NCI-H1417 (cell line): ENCODE data around the gene GORASP2.

ENCODE experiments used
- DNase-seq, 3 experiments: peaks; one replicate each; lab custom pipeline; 2025; lab: John Stamatoyannopoulos, UW

The GORASP2 gene

DNA sequence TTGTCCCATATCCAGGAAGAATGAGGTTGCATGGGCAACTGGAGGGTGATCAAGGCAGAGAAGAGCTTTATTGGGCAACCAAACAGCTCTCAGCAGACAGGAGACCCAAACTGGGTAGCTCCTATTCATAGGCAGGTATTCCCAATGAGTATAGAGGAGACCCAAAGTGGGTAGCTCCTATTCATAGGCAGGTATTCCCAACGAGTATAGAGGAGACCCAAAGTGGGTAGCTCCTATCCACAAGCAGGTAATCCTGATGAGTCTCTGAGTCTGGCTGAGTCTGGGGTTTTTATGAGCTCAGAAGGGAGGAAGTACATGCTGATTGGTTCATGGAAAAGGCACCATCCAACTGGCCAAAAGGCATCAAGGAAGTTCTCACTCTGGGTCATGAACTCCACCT is 5.3 kb upstream of the GORASP2 start:
- no peak for DNase-seq

DNA sequence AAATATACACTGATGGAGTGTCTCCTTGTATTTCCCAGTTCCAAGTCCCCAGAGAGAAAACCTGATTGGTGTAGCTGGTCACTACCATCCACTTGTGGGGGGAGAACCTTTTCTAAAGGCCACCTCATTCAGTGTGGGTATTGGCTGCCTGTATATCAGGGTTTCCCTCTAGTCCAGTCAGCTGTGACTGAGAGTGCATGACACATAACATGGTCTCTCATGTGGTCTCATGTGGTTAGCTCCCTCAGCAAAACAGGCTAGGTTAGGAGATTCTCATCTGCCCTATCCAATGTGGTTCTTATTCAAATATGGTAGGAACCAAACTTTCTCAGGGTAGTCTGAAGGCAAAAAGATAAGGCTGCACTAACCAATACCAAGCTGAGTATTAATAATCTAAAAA is 4.1 kb upstream of the GORASP2 start:
- no peak for DNase-seq

DNA sequence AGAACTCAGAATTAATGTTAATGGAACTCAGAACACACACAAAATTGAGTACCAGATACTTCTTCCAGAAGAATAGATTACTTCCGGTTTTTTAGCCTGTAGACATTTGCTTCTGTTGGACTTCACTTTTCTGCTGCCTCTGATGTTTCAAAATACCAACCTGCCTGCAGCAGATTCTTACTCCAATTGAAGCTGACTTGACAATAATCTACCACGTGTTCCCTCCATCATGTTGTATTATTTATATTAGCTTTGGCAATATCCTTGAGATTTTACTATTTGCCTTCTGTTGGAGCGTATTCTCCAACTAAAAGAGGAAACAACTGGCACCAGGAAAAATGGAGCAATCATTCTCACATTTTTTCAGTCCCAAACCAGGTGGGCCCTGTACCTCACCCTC is 3.1 kb upstream of the GORASP2 start:
- DNase-seq, result no peak

DNA sequence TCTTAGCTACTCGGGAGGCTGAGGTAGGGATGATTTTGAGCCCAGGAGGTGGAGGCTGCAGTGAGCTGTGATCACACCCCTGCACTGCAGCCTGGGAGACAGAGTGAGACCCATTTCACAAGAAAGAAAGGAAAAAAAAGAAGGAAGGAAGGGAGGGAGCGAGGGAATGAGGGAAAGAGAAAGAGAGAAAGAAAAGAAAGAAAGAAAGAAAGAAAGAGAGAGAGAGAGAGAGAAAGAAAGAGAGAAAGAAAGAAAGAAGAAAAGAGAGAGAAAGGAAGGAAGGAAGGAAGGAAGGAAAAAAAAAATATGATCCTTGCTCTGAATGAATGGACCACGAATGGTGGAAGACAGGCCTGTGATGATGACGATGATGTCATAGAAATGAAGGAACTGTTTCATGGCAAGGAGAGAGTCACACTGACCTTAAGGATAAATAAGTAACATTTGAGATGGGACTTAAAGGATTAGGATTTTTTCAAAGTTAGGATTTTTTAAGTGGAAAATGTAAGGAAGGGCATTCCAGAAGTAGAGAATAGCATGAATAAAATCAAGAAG is 2.2 kb upstream of the GORASP2 start:
- DNase-seq, result no peak

DNA sequence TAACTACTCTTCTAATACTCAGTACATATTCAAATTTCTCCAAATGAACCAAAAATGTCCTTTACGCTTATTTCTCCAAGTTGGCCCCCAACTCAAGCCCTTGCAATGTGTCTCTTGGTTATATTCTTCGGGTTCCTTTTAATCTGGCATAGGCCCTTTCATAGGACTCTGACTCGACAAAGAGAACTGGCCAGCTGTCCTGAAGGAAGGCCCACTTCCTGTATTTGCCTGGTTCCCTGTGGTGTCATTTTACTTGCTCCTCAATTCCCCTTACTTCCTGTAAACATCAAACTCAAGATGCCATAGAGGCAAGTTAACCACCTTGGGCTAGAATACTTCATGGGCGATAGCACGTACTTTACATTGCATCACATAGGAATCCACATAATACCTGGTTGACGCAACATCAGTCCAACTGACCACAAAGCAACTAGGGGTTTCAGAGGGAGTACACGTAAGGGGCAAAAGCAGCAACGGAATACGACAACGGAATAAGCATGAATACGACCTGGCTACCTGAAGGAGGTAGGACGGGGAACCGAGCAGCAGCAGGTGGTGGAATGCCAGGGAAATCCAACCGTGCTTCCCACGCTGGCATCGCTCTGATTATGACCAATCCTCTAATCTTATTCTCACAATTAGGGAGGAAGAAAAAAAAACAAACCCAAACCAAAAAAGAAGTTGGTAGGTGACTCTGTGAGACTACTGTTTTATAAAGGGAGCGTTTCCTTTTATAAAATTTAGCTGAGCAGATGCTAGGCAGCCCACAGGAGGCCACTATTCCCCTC is 823 bp upstream of the GORASP2 start:
- DNase-seq, result peak in 1 of 3 experiments; percentile 7

DNA sequence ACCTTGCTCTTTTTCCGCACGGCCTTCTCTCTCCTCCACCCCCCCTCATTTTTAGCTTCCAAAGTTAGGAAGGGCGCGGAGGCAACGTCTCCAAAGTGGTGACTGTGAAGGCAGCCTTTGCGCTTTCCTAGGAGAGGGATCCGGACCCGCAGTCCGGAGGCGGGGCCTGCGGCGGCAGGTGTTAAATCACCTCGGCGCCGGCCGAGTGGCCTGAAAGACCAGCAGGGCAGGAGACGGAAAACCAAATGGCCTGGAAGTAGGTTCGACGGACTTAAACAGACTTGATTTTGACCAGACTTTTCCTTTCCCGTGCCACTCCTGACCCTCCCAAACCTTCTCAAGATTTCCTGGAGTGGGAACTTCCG is 615 bp downstream of the GORASP2 start:
- DNase-seq, result peak in 2 of 3 experiments; percentile 35 to 44

DNA sequence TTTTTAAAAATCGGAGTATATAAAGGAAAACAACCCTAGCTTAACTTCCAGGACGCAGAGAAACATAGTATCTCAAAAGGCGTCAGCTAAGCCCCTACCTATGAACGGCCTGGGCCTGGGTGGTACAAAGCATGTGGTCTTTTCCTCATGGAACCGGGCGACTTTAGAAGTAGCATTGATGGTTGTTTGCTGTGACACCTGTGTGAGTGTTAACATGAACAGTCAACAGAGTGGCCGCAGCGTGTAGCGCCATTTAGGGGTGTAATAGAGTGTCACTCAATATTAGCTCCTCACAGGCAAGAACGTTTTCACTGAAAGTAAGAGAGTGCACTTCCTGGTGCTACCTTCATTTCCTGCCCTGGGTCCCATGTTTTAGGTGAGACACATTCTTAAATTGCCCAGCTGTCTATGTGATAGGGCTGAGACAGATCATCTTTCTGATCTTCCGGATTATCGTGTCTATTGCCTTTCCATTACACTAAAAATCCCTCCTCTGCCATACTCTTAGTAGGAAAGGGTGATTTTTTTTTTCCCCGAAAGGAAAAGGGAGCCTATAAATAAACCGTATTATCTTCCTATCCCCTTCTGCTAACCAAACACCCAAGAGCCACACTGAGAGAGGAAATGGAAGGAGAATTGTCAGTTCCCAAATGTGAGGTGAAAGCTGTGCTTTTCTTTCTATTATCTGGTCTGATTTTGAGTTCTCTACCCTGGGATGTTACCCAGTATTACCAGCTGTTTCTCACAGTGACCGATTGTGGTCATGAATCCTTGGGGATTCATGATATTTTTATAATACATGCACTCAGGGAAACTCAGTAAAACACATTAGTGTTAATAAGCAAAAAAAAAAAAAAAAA is 1.3 kb downstream of the GORASP2 start:
- peak in 2 of 3 experiments; percentile 0 to 37 for DNase-seq

DNA sequence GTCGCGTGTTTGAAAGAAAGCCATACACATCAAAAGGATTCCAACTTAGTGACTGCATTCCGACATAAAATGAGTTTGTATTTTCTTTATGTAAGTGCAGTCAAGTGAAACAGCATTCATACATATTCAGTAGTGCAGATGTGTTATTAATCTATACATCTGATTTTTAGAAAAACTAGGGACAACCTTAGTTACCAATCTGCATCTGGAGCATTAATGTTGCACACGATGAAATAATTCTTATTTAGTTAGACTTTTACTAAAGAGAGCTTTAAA is 1.9 kb downstream of the GORASP2 start:
- no peak for DNase-seq

DNA sequence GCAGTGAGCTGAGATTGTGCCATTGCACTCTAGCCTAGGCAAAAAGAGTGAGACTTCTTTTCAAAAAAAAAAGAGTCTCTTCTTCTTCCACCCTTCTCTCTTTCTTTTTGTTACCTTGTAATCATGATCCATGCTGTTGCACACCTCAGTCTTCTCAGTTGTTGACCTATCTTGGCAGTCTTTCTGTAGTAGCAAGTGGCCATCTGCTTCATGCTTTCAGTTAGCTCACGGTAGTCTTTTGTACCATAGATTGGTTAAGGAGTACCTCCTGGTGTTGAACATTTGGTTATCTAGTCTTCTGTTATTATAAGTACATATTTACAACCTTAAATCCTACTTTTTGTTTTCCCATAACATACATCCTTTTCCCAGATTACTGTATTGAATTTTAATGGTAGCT is 3.1 kb downstream of the GORASP2 start:
- DNase-seq, result no peak

DNA sequence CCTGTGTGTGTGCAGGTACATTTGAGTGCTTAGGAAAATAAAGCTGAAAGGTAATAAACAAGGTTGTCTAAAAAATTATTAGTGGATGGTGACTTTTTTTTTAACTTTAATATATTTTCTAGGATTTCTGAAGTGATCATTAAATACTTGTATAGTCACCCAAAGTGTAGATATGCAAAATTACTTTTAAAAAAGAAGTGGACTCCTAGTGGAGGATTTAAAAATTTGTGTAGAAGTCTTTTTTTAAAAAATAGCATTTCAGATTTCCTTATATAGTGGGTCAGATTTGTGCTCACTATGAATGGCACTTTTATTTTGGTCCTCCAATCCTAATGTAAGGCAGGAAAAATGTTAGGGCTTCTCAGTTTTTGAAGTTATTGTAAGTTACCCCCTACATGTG is 3.9 kb downstream of the GORASP2 start:
- DNase-seq, result no peak

DNA sequence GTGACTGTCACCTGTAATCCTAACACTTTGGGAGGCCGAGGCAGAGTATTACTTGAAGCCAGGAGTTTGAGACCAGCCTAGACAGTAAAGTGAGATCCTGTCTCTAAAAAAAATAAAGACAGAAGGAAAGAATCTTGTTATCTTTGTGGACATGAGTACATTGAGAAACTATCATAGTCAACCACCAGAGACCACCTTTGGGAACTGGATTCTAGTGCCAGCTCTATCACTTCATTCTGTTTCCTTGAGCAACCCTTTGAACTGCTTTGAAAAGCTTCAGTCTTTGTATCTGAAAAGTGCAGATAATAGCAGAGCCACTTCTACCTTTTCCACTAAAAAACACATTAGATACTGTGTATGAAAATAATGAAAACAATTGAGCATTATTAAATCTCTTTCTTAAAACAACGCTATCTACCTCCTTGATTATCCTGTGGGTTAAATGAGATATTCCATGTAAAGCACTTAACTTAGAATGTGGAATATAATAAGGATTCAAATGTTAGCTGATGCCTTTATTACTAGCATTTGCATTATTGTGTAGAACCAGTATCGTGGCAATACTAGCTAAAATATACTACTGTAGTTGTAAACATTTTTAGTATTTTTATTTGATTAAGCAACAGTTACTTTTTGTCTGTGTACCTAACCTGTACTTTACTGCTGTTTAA is 8.8 kb downstream of the GORASP2 start:
- DNase-seq, result no peak

DNA sequence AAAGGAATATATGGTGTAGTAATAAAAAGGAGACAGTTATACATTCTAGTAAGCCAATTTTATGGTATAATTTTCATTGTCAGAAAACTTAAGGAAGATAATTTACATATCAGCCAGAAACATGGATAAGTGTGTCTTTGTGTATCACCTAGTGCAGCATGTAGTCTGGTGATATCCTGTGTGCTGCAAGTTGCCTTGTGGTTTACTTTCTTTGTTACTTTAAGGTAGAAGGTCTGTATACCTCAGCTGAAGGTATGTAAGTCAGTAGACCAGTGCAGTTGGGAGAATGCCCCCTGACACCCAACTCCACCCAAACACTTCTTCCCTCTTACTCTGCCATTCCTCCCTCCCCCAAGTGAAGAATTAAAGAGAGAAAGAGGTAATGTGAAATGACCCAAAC is 11.0 kb downstream of the GORASP2 start:
- DNase-seq, result no peak

DNA sequence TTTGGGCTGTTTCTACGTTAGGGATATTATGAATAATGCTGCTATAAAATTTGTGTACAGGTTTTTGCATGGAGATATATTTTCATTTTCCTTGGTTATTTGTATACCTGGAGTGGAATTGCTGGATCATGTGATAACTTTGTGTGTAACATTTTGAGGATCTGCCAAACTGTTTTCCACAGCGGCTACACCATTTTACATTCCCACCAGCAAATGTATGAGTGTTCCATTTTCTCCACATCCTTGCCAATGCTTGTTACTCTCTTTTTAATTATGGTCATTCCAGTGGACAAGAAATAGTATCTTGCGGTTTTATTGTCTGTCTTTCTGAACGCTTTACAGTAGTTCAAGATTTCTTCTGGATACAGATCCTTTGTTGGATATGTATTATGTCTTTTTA is 13.6 kb downstream of the GORASP2 start:
- no peak for DNase-seq

DNA sequence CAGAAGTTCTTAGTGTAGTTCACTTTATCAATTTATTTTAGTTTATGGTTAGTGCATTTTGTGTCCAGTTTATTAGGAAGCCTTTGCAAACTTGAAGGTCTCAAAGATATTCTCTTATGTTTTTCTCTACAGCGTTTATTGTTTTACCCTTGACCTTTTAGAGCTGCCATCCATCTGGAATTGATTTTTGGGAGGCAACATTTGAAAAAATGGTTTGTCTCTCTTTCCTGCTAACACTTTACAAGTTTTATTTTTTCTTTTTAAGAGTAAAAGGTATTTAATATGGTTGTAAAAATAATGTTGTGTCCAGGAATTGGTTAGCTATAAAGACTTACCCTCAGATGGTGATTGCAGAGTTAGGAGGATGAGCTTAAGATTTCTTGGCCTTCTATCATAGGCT is 14.0 kb downstream of the GORASP2 start:
- no peak for DNase-seq

DNA sequence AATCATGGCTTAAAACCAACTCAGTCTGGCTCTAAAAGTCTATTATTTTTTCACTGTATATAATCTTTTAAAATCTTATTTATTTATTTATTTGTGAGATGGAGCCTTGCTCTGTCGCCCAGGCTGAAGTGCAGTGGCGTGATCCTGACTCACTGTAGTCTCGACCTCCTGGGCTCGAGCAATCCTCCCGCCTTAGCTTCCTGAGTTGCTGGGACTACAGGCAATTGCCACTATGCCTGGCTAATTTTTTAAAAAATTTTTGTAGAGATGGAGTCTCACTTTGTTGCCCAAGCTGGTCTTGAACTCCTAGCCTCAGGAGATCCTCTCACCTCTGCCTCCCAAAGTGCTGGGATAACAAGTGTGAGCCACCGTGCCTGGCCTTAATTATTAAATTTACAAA is 14.5 kb downstream of the GORASP2 start:
- DNase-seq, result no peak

DNA sequence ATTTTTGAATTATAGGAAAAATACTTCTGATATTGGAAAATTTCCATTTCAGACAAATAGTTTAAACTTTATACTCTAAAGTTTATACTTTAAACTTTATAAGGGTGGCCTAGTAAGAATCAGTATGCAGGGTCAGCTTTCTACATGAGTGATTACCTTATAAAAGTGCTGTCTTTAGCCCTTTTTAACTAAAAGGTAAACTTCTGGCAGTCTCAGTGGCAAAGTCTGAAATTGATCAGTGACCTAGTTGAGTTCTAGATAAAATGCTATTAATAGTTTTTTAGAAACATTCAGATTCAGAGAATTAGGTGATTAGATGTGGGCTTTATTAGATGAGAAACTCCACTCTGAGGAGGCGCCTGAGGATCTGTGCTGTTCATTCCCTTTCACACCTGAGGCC is 15.5 kb downstream of the GORASP2 start:
- DNase-seq, result no peak

DNA sequence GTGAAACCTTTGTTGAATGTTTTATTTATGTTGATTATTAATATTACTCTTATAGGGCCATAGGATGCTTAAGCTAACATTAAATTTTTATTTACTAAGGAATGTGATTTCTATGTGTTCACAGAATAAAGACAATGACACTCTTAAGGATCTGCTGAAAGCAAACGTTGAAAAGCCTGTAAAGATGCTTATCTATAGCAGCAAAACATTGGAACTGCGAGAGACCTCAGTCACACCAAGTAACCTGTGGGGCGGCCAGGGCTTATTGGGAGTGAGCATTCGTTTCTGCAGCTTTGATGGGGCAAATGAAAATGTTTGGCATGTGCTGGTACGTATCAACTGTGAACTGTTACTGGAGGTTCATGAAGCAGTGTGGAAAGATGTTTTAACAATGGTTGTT is 20.4 kb downstream of the GORASP2 start:
- no peak for DNase-seq

DNA sequence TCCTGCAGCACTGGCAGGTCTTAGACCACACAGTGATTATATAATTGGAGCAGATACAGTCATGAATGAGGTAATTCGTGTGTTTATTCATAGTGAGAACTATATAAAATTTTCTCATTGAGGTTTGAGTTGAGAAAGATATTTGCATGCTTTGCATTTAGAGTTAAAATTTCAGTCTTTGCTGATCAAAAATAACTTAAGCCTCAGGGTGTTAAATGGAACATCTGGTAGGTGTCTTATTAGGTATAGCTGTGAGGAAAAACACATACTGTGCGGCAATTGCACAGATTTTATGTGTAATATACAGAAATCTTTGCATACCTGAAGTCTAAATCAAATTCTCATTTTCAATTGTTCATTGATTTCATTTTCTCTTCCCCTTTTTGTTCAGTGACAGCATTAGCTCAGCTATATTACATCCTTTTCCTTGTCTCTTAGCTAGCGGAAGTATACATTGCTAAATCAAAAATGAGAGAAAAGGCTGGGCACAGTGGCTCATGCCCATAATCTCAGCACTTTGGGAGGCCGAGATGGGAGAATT is 21.2 kb downstream of the GORASP2 start:
- no peak for DNase-seq

DNA sequence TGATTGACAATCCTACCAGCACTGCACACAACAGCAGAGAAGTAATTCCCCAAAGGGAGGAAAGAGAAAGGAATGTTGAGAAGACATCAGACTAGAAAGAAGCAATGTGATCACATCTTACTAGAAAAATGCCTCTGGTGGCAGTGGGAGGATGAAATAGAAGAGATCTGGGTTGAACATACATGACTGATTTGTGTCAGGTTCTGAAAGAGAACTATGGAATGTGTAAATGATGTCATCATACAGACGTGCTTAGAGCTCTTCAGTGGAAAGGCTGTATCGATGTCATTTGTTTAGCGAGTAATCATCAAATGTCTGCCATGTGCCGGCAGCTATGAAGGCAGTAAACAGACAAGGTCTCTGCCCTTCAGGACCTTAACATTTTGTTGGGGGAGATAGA is 24.9 kb downstream of the GORASP2 start:
- no peak for DNase-seq

DNA sequence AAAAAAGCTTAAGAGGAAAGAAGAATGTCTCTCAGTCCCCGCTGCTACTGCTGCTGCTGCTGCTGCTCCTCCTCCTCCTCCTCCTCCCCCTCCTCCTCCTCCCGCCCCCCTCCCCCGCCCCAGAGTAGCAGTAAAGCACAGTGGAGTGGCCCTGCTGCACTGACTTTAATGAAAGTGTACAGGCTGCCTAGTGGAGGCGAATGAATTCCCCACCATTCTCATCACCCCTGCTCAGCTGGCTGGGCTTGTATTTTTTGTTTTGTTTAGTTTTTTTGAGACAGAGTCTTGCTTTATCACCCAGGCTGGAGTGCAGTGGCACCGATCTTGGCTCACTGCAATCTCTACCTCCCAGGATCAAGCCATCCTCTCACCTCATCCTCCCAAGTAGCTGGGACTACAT is 34.3 kb downstream of the GORASP2 start:
- no peak for DNase-seq

DNA sequence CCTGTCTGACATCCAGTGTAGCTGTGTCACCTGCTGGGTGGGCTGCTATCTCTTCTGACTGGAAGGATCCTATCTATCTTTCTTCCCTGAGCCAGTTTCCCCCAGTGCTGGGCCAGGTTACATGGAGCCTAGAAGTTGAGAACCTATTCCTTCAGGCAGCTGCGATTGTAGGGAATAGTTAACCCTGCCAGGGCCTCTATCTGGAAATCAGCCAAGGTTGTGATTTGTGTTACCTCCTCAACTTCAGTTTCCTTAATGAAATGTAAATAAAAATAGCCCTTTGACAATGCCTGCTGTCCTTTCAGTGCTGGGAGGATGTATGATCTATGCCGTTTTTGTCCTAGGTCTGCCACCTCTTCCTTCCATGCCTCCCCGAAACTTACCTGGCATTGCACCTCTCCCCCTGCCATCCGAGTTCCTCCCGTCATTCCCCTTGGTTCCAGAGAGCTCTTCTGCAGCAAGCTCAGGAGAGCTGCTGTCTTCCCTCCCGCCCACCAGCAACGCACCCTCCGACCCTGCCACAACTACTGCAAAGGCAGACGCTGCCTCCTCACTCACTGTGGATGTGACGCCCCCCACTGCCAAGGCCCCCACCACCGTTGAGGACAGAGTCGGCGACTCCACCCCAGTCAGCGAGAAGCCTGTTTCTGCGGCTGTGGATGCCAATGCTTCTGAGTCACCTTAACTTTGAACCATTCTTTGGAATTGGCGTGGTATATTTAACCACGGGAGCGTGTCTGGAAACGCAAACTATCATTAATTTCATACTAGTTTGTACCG is 36.6 kb downstream of the GORASP2 start:
- peak in 1 of 3 experiments; percentile 3 for DNase-seq
